Measurements from ENCODE around the gene MBTPS1.

MBTPS1 gene

GRCh38 chr16:84004442-84004841 lies 112.3 kb downstream of the MBTPS1 start:
- DNase-seq (ENCODE audit: low spot score), result no peak
